RPMI8226 (cell line): ENCODE measurements around the gene KANSL1.
"Not testable (repeated sequence)": the region's sequence is repeated elsewhere in the genome, so short reads cannot be mapped to it uniquely, and the experiment has no call there.

Experiments
- DNase-seq: peaks from one replicate; pipeline ENCODE4 v3.0.0-alpha.2; 2015

KANSL1 gene, protein sequence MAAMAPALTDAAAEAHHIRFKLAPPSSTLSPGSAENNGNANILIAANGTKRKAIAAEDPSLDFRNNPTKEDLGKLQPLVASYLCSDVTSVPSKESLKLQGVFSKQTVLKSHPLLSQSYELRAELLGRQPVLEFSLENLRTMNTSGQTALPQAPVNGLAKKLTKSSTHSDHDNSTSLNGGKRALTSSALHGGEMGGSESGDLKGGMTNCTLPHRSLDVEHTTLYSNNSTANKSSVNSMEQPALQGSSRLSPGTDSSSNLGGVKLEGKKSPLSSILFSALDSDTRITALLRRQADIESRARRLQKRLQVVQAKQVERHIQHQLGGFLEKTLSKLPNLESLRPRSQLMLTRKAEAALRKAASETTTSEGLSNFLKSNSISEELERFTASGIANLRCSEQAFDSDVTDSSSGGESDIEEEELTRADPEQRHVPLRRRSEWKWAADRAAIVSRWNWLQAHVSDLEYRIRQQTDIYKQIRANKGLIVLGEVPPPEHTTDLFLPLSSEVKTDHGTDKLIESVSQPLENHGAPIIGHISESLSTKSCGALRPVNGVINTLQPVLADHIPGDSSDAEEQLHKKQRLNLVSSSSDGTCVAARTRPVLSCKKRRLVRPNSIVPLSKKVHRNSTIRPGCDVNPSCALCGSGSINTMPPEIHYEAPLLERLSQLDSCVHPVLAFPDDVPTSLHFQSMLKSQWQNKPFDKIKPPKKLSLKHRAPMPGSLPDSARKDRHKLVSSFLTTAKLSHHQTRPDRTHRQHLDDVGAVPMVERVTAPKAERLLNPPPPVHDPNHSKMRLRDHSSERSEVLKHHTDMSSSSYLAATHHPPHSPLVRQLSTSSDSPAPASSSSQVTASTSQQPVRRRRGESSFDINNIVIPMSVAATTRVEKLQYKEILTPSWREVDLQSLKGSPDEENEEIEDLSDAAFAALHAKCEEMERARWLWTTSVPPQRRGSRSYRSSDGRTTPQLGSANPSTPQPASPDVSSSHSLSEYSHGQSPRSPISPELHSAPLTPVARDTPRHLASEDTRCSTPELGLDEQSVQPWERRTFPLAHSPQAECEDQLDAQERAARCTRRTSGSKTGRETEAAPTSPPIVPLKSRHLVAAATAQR (N-terminal part only)

DNA sequence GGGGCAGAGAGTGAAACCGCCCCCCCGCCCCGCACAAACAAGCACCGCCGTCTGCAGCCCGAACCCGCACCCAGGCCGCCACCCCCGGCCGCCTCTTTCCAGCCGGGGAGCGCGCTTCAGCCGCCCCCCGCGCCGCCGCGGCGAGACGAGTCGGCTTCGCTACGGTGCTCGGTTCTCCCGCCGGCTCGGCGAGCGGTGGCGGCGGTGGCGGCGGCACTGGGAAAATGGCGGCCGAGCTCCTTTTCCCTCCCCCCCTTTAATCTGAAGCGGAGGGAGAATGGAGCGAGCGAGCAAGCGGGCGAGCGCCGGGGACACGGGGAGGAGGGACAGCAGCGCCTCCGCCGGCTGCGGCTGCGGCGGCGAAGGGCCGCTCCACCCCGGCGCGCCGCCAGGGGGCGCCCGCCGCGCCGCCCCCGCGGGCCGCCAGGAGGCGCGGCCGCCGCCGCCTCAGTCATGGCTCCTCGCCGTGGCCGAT lies at the start of gene KANSL1:
KANSL1 (minus strand) TSS at position 279 of the 475 bp plus-strand sequence. CDS start 21,286 bp downstream, outside the sequence.
- DNase-seq: peak; percentile 92

DNA sequence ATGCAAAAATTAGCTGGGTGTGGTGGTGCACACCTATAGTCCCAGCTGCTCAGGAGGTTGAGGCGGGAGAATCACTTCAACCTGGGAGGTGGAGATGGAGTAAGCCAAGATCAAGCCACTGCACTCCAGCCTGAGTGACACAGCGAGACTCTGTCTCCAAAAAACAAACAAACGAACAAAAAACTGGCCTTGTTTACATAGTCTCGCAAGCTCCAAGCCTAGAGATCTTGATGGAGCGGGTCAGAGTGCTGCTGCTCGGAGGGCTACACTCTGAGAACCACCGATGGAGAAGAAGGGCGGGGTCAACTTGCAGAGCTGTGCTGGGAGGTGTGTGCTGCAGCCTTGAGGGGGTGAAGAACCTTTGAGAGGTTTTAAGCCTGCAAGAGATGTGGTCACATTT lies 38.1 kb upstream of the KANSL1 start:
- not testable (repeated sequence) for DNase-seq

DNA sequence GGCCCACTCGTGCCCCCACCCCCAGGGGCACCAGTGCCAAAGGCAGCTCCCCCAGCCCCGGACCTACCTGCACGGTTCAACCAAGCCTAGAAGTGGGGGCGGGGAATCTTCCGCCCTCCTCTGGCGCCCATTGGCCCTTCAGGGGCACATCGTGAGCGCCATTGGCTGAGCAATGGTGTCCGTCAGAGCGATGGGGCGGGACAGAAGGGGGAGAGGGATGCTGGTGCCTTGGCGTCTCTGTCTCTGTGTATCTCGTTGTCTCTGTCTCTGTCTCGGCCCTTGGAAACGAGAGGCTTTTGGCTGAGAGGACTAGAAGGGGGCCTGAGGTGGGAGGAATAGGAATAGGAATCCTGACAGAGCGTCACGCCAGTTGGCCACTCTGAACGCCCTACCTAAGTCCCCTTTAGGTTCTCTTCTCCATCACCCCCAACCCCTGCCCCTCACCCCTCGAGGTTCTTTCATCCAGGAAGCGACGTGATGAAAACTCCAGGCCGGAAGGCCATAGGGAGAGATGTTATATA lies 32.1 kb upstream of the KANSL1 start:
- DNase-seq: peak; percentile 90

DNA sequence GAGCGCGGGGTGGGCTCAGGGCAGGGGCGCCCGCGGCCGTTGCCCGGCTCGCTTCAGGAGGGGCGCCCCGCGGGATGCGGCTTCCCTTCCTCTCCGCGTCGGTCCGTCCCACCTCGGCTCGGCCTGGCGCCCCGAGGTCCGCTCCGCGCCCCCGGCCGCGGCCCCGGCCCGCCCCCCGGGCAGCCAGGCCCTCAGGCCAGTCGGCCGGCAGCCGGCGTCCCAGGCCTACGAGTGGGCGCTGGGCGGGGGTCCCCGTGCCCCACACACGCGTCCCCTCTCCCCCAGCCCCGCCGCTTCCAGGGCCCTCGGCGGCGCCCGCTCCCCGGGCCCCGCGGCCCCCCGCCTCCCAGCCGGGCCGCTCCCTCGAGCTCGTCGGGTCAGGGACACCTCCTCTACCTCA lies 31.6 kb upstream of the KANSL1 start:
- not testable (repeated sequence) for DNase-seq

DNA sequence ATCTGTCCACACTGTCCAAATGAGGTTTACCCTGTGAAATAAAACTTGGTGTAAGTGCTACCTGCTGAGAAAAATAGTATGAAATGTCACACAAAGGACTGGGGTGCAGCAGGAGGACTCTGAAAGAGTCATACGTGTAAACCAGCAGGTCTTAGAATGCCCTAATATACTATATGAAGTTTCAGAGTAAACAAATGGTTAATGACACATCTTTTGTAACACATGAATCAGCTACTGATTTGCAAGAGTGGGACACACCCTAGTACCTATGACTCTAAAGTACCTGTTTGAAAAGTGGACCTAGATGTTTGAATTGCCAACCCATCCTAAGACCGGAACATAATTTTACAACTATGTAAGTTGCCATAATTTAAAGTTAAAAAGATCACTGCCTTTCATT lies 29.8 kb upstream of the KANSL1 start:
- DNase-seq: not testable (repeated sequence)

DNA sequence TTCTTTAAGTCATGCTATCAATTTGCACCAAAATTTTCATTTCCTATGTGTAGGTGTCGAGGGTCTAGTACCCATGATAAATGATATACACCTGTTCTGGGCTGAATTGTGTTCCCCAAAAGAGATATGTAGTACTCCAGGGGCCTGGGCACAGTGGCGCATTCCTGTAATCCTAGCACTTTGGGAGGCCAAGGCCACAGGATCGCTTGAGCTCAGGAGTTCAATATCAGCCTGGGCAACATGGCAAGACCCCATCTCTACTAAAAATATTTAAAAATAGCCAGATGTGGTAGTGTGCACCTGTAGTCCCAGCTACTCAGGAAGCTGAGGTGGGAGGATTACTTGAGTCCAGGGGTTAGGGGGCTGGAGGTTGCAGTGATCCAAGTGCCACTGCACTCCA lies 23.5 kb upstream of the KANSL1 start:
- DNase-seq: no peak

DNA sequence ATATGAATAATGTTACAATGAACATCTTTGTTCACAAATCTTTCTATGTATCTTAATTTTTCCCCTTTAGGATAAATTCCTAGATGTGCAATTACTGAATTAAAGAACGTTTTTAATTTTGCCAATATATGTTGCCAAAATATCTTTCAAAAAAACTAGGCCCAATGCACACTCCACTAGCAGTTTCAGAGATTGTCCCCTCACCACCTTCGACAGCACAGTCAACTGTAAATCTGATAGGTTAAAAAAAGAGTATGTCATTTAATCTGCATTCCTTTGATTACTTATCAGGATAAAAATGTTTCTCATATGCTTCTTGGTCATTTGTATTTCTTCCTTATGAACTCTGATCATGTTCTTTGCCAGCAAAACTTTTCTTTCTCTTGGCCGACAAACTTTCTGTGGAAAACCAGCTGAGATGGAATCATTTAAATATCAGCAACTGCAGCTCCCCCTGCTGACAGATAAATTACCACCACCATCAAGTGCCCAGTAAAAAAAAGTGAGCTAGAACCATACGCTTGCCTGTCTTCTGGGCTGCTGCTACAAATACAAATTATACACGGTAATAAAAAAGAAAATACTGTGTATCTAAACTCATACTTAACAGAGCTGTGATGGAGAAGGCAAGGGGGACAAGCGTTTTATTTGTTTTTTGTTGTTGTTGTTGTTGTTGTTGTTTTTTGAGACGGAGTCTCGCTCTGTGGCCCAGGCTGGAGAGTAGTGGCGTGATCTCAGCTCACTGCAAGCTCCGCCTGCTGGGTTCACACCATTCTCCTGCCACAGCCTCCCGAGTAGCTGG lies 19.6 kb upstream of the KANSL1 start:
- peak; percentile 56 for DNase-seq

DNA sequence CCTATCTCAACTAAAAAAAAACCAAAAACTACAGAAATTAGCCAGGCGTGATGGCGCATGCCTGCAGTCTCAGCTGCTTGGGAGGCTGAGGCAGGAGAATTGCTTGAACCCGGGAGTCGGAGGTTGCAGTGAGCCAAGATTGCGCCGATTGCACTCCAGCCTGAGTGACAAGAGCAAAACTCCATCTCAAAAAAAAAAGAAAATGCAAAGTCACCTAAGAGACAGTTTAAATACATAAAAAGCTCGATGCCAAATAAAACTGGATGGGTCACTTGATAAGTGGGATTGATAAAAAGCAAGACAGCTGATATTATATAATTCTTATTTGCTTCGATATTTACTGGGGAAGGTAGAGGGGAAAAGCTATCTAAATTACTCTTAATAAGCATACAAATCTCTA lies 15.8 kb upstream of the KANSL1 start:
- DNase-seq: no peak

DNA sequence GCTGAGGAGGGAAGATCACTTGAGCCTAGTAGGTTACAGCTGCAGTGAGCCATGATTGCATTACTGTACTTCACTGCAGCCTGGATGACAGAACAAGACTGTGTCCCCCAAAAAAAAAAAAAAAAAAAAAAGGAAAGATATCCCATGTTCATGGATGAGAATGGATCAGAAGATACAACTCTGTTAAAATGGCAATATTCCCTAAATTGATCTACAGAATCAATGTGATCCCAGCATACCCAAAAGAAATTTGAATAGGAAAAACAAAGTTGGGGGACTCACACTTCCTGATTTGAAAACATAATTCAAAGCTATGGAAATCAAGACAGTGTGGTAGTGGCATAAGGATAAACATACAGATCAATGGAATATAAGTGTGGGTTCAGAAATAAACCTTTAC lies 12.7 kb upstream of the KANSL1 start:
- no peak for DNase-seq

DNA sequence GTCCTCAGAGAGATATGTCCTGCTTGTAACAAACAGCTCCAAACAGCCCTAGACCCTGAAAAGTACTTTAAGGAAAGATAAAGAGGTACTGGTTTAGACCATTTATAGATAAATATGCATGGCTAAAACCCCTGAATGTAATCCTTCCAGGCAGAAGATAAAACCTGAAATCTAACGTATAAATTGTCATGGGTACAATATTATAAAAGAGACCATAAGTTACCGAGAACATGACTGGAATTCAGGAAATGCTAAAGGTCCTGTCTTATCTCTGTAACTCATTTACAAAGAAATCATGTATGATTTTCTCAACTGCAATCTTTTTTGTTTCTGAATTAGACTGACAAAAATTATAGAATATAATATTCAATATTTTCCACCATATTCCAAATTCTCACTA lies 9.2 kb upstream of the KANSL1 start:
- no peak for DNase-seq

DNA sequence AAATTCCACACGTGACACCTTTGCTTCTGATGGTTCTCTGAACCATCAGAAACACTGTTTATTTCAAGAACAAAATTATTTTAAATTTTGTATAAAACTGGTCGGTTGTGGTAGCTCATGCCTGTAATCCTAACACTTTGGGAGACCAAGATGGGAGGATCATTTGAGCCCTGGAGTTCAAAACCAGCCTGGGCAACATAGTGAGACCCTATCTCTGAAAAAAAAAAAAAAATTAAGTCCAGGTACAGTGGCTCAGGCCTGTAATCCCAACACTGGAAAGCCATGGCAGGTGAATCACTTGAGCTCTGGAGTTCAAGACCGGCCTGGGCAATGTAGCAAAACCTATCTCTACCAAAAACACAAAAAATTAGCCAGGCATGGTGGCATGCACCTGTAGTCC lies 8.3 kb upstream of the KANSL1 start:
- no peak for DNase-seq

DNA sequence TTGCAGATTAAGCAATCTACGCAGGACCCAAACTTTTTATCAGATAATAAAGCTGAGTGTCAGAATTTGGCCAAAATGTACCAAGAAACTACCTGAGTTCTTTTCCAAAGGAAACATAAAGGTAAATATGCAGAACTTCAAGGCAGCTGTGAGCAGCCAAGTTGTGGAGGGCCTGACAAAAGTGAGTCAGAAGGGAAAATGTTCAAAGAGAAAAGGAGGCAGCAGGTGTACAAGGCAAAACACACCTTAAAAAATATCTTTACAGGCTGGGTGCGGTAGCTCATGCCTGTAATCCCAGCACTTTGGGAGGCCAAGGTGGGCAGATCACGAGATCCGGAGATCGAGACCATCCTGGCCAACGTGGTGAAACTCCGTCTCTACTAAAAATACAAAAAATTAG lies 7.0 kb upstream of the KANSL1 start:
- DNase-seq: no peak

DNA sequence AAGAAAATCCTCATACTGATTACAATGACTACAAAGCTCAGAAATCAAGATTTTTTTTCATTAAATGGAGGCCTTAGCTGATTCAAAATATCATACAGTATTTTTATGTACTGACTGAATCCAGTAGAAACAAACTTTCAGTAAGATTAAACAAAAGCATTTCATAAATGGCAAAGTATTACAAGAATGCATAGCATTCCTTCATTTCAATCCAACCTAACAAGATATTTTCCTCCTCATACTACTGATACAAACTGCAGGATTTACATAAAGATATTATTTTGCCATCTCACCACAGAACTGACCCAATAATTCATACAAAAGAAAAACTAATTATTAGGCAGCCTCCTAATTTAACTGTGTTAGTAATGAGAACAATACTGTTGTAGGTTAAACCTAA lies 6.2 kb upstream of the KANSL1 start:
- DNase-seq: no peak

DNA sequence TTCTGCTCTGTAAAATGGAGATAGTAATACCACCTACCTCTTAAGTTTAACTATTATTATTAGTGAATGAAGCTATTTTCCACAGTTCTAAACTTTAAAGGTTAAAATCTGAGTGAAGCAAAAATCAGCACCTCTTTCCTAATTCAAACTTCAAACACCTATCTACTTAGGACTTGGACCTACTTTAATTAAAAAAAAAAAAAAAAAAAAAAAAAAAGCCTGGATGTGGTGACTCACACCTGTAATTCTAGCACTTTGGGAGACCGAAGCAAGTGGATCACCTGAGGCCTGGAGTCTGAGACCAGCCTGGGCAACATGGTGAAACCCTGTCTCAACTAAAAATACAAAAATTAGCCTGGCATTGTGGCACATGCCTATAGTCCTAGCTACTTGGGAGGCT lies 5.0 kb upstream of the KANSL1 start:
- DNase-seq: no peak

DNA sequence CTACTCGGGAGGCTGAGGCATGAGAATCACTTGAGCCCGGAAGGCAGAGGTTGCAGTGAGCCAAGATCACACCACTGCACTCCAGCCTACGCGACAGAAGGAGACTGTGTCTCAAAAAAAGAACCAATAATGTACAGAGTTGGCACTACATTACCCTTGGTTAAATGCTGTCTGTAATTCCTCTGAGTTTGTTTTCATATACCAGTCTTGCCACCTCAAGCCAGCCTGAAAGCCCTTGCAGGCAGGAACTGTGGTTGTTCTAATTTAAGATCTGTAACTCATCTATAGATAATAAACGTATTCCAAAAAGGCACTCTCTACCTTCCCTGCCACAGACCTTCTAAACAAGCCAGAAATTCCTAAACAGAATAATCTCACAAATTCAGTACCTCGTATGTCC lies 4.3 kb upstream of the KANSL1 start:
- no peak for DNase-seq

DNA sequence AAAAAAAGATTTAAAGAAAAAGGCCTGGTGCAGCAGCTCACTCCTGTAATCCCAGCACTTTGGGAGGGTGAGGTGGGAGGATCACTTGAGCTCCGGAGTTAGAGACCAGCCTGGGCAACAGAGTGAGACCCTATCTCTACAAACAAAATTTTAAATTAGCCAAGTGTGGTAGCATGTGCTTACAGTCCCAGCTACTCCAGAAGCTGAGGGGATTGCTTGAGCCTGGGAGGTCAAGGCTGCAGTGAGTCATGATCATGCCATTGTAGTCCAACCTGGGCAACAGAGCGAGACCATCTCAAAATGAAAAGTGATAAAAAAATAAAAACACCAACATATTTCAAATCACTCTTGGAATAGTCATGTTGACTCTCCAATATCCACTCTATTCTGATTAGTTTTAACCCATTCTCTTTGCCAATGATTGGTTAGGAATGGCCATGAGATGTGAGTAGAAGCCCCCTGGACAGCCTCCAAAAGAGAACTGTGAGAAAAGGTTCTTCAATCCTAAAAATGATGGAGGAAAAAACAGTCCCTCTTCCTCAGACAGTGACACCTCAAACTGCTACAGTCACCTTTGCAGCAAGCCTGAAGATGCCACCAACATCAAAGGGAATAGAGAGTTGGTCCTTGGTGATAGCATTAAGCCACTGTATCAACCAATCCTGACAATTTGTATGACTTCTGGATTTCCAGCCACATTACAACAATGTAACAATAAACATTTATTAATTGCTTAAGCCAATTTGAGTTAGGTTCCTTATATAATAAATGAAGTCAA lies 2.9 kb upstream of the KANSL1 start:
- DNase-seq: no peak

DNA sequence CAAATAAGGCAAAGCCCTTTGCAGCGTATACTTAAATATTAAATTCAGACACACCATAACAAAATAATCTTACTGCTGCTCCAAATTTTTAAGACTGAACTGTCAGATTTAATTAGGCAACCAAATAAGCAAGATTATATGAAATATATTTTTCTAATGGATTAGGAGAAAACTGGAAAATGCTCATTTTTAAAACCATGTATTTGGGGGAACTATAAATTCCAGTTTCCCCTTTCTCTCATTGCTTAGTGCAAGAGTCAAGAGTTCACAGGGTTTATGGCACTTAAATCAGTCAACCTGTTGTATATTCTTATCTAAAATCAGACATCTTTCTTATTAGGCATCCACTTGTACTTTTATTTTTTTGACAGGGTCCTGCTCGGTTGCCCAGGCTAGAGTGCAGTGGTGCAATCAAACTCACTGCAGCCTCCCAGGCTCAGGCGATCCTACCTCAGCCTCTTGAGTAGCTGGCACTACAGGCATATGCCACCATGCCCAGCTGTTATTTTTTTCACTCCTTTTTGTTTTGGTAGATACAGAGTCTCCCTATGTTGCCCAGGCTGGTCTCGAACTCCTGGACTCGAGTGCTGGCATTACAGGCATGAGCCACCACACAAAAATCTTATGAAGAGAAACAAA lies 2.1 kb upstream of the KANSL1 start:
- DNase-seq: no peak

DNA sequence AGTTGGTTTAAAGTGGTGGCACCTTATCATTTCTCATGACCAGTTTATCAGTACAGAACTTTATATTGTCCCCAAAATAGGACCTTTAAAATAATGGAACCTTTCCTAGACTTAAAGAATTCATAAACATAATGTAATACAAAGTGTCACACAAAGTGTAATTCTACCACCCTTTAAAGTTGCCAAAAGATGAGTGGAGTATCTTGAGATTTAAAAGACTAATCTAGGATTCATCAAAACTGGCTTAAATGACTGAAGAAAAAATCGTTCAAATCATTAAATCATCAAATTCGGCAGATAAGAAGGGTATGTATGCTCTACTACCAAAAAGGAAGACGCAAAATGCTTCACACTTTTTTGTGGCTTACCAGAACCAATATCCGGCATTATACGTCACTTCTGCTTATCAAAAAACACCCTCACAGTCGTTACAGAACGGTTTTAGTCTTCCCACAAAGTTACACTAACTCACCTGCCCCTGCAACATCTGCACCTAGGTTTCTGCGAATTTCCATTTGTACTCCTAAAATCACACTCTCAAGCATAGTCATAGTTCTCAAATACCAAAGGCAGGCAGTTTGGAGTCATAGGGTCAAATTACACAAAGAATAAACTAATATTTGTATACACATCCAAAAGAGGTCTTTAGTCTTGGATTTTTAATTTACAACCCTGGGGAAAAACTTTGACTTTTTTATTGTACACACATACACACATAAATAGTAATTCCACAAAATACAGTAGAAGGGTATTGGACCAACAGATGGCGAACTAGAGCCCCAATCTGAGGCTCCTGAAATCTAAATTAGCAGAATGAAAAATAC lies 1.4 kb upstream of the KANSL1 start:
- DNase-seq: peak; percentile 54

DNA sequence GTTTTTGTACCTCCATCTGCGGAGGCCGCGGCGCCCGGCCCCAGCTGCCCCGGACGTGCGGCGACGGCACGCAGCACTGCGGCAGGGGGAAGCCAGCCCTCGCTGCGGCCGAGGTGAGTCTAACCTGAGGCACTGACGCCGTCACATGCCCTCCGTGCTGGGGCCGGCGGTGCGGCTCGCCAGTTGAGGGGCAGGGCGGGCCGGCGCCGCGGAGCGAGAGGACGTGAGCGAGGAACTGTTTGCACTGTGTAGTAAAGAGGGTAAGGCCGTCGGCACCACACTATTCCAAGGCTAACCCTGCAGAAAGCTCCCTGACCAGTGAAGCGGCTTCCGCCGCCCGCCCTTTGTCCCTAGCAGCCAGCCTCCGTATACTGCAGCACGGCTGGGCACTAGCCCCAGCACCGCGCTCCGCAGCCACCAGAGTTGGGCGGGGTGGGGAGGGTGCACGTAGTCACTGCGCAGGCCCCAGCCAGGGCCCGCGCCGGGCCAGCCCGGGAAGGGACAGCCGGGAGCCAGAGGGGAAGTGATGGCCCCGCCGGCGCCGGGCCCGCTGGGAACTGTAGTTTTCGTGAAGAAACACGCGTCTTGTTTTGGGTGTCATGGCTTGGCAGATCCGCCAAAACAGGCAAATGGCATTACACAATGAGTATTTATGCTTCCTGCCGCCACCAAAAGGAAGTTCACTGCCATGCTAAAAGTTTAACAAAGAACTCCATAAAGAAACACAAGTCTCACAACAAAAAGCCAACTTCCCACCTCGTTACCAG lies 580 bp upstream of the KANSL1 start:
- peak; percentile 97 for DNase-seq
